ENCODE data around the gene TSPAN7.

Gene TSPAN7

GRCh38 chrX:38632516-38632915 is 71.2 kb downstream of the TSPAN7 start:
- H3K27me3 ChIP-seq = no peaks in the 10 kb centered on the region
- H3K9me3 ChIP-seq (replicated peaks in 1 of 11) = 0 out of 22 replicates have a peak, but pooled peaks cover 0 to 3% (median 0%) of the 10 kb centered on the region in 11 experiments
- TF ChIP-seq Cebpa-rat (IDR thresholded peaks at IDR 0.05) = no peak
- H3K27ac ChIP-seq = no peak overlapping the region
- no peaks in the 10 kb centered on the region for H4K20me1 ChIP-seq
- no peak overlapping the region for H3K9ac ChIP-seq
- H3K4me3 ChIP-seq = no peak overlapping the region
- H3K4me1 ChIP-seq = peaks cover 0 to 3% (median 0%) of the 10 kb centered on the region in 10 experiments; a peak in 1 of 20 replicates
- no peak overlapping the region for H3K4me2 ChIP-seq
- no peaks in the 10 kb centered on the region for H3K36me3 ChIP-seq

- Histone ChIP-seq H3K27me3 (no peaks in the 10 kb centered on the region), H3K9ac (no peak overlapping the region), H4K20me1 (no peaks in the 10 kb centered on the region), H3K4me1 (peaks cover 0 to 3% (median 0%) of the 10 kb centered on the region in 10 experiments; a peak in 1 of 20 replicates), H3K4me3 (no peak overlapping the region), H3K9me3 (replicated peaks in 1 of 11) (0 out of 22 replicates have a peak, but pooled peaks cover 0 to 3% (median 0%) of the 10 kb centered on the region in 11 experiments), H3K27ac (no peak overlapping the region), H3K36me3 (no peaks in the 10 kb centered on the region), H3K4me2 (peak overlapping the region in 1 of 11 experiments; percentile 4; a peak in 1 of 22 replicates)
- TF ChIP-seq Cebpa-rat (IDR thresholded peaks at IDR 0.05) = no peak
These were observed 73.3 kb downstream of the TSPAN7 start for GRCh38 chrX:38634665-38635064.

GRCh38 chrX:38636949-38637819 is 75.8 kb downstream of the TSPAN7 start:
- TF ChIP-seq Cebpa-rat (IDR thresholded peaks at IDR 0.05) = no peak

GRCh38 chrX:38638952-38639529 is 77.7 kb downstream of the TSPAN7 start:
- H3K27me3 ChIP-seq = no peaks in the 10 kb centered on the region
- no peaks in the 10 kb centered on the region for H3K36me3 ChIP-seq
- H3K9ac ChIP-seq = no peak overlapping the region
- no peak overlapping the region for H3K4me3 ChIP-seq
- H3K27ac ChIP-seq = no peak overlapping the region
- H4K20me1 ChIP-seq = no peaks in the 10 kb centered on the region
- TF ChIP-seq Cebpa-rat (IDR thresholded peaks at IDR 0.05) = no peak
- H3K4me1 ChIP-seq = peaks cover 0 to 3% (median 0%) of the 10 kb centered on the region in 10 experiments; a peak in 1 of 20 replicates
- no peaks in the 10 kb centered on the region for H3K9me3 ChIP-seq (replicated peaks in 1 of 11)
- no peak overlapping the region for H3K4me2 ChIP-seq

More at GRCh38 chrX:38636949-38637819, 75.8 kb downstream of the TSPAN7 start:
- Histone ChIP-seq H3K27me3 (no peaks in the 10 kb centered on the region), H3K27ac (no peak overlapping the region), H3K4me1 (peaks cover 0 to 3% (median 0%) of the 10 kb centered on the region in 10 experiments; a peak in 1 of 20 replicates), H3K9me3 (replicated peaks in 1 of 11) (no peaks in the 10 kb centered on the region), H3K9ac (no peak overlapping the region), H4K20me1 (no peaks in the 10 kb centered on the region), H3K36me3 (no peaks in the 10 kb centered on the region), H3K4me2 (no peak overlapping the region), H3K4me3 (no peak overlapping the region)

- Histone ChIP-seq H3K4me1 (peaks cover 0 to 2% (median 0%) of the 10 kb centered on the region in 10 experiments; a peak in 1 of 20 replicates), H3K4me2 (no peak overlapping the region), H4K20me1 (no peaks in the 10 kb centered on the region), H3K27ac (no peak overlapping the region), H3K4me3 (no peak overlapping the region), H3K27me3 (no peaks in the 10 kb centered on the region), H3K36me3 (no peaks in the 10 kb centered on the region), H3K9ac (no peak overlapping the region), H3K9me3 (replicated peaks in 1 of 11) (no peaks in the 10 kb centered on the region)
- TF ChIP-seq Cebpa-rat (IDR thresholded peaks at IDR 0.05) = no peak
These were observed 78.4 kb downstream of the TSPAN7 start for GRCh38 chrX:38639730-38640129.

- no peak overlapping the region for H3K27ac ChIP-seq
- H3K27me3 ChIP-seq = no peaks in the 10 kb centered on the region
- H4K20me1 ChIP-seq = no peaks in the 10 kb centered on the region
- TF ChIP-seq Cebpa-rat (IDR thresholded peaks at IDR 0.05) = no peak
- H3K4me2 ChIP-seq = no peak overlapping the region
- no peak overlapping the region for H3K9ac ChIP-seq
- H3K36me3 ChIP-seq = no peaks in the 10 kb centered on the region
- H3K4me1 ChIP-seq = no peaks in the 10 kb centered on the region
- no peak overlapping the region for H3K4me3 ChIP-seq
- no peaks in the 10 kb centered on the region for H3K9me3 ChIP-seq (replicated peaks in 1 of 11)
These were observed 79.9 kb downstream of the TSPAN7 start for GRCh38 chrX:38641197-38641596.

GRCh38 chrX:38643903-38644302 is 82.6 kb downstream of the TSPAN7 start:
- no peaks in the 10 kb centered on the region for H3K9me3 ChIP-seq (replicated peaks in 1 of 11)
- H3K4me2 ChIP-seq = no peak overlapping the region
- no peak overlapping the region for H3K27ac ChIP-seq
- no peaks in the 10 kb centered on the region for H3K4me1 ChIP-seq
- H3K4me3 ChIP-seq = no peak overlapping the region
- no peak overlapping the region for H3K9ac ChIP-seq
- H3K27me3 ChIP-seq = no peaks in the 10 kb centered on the region
- H4K20me1 ChIP-seq = no peaks in the 10 kb centered on the region
- no peak for TF ChIP-seq Cebpa-rat (IDR thresholded peaks at IDR 0.05)
- no peaks in the 10 kb centered on the region for H3K36me3 ChIP-seq

- no peaks in the 10 kb centered on the region for H3K36me3 ChIP-seq
- H3K4me3 ChIP-seq = no peak overlapping the region
- H4K20me1 ChIP-seq = no peaks in the 10 kb centered on the region
- no peak overlapping the region for H3K9ac ChIP-seq
- TF ChIP-seq Cebpa-rat (IDR thresholded peaks at IDR 0.05) = no peak
- H3K27me3 ChIP-seq = no peaks in the 10 kb centered on the region
- H3K27ac ChIP-seq = no peak overlapping the region
- no peak overlapping the region for H3K4me2 ChIP-seq
- no peaks in the 10 kb centered on the region for H3K9me3 ChIP-seq (replicated peaks in 1 of 11)
- H3K4me1 ChIP-seq = peaks cover 0 to 13% (median 12%) of the 10 kb centered on the region in 10 experiments; a peak in 15 of 20 replicates
These were observed 84.8 kb downstream of the TSPAN7 start for GRCh38 chrX:38646129-38646528.

GRCh38 chrX:38649221-38649620 is 87.9 kb downstream of the TSPAN7 start:
- no peak overlapping the region for H3K27ac ChIP-seq
- no peaks in the 10 kb centered on the region for H3K27me3 ChIP-seq
- TF ChIP-seq Cebpa-rat (IDR thresholded peaks at IDR 0.05) = no peak
- H3K36me3 ChIP-seq = no peaks in the 10 kb centered on the region
- H3K4me1 ChIP-seq = peaks cover 0 to 13% (median 12%) of the 10 kb centered on the region in 10 experiments; a peak in 15 of 20 replicates
- no peaks in the 10 kb centered on the region for H3K9me3 ChIP-seq (replicated peaks in 1 of 11)
- H3K4me2 ChIP-seq = peak overlapping the region in 8 of 11 experiments; percentile 2 to 62 (median 27); a peak in 8 of 22 replicates
- H3K4me3 ChIP-seq = no peak overlapping the region
- H4K20me1 ChIP-seq = no peaks in the 10 kb centered on the region
- no peak overlapping the region for H3K9ac ChIP-seq
